Measurements from ENCODE around the gene PODN.
A peak's percentile ranks its signal among the peaks of the same experiment; 100 is the strongest.

The PODN gene

GRCh38 chr1:53088616-53089300 lies 26.7 kb downstream of the PODN start:
- H3K27ac ChIP-seq (ENCODE audit: low read depth, low read length): no peak overlapping the region
- H3K4me1 ChIP-seq (ENCODE audit: control insufficient read depth in 1 of 2, insufficient read depth in 2 of 2, low read length in 2 of 2): peaks cover 18 to 24% of the 10 kb centered on the region in 2 donors
- H3K36me3 ChIP-seq (ENCODE audit: control insufficient read depth in 1 of 2, insufficient read depth in 2 of 2, low read length in 2 of 2): no peaks in the 10 kb centered on the region
- H3K27me3 ChIP-seq (ENCODE audit: control insufficient read depth in 1 of 2, insufficient read depth in 2 of 2, low read length in 2 of 2): no peaks in the 10 kb centered on the region
- H3K9me3 ChIP-seq (ENCODE audit: control insufficient read depth in 1 of 2, low read length in 2 of 2): no peaks in the 10 kb centered on the region
- no peak overlapping the region for H3K9ac ChIP-seq (ENCODE audit: low read depth in 1 of 2, low read length in 2 of 2)
- H3K4me3 ChIP-seq (ENCODE audit: low read depth in 1 of 2, low read length in 2 of 2): no peak overlapping the region

GRCh38 chr1:53089478-53090226 lies 27.6 kb downstream of the PODN start:
- H3K9ac ChIP-seq (ENCODE audit: low read depth in 1 of 2, low read length in 2 of 2): no peak overlapping the region
- H3K4me3 ChIP-seq (ENCODE audit: low read depth in 1 of 2, low read length in 2 of 2): no peak overlapping the region
- H3K36me3 ChIP-seq (ENCODE audit: control insufficient read depth in 1 of 2, insufficient read depth in 2 of 2, low read length in 2 of 2): no peaks in the 10 kb centered on the region
- H3K27me3 ChIP-seq (ENCODE audit: control insufficient read depth in 1 of 2, insufficient read depth in 2 of 2, low read length in 2 of 2): no peaks in the 10 kb centered on the region
- peak overlapping the region; percentile 5 for H3K27ac ChIP-seq (ENCODE audit: low read depth, low read length)
- peaks cover 18 to 24% of the 10 kb centered on the region in 2 donors for H3K4me1 ChIP-seq (ENCODE audit: control insufficient read depth in 1 of 2, insufficient read depth in 2 of 2, low read length in 2 of 2)
- no peaks in the 10 kb centered on the region for H3K9me3 ChIP-seq (ENCODE audit: control insufficient read depth in 1 of 2, low read length in 2 of 2)

- H3K27ac ChIP-seq (ENCODE audit: low read depth, low read length): no peak overlapping the region
Measured at GRCh38 chr1:53090227-53091147, 28.5 kb downstream of the PODN start.

GRCh38 chr1:53091841-53092645 lies 30.0 kb downstream of the PODN start:
- Histone ChIP-seq H3K9ac (ENCODE audit: low read depth in 1 of 2, low read length in 2 of 2) (no peak overlapping the region), H3K9me3 (ENCODE audit: control insufficient read depth in 1 of 2, low read length in 2 of 2) (peaks cover 6 to 12% of the 10 kb centered on the region in 2 donors), H3K27ac (ENCODE audit: low read depth, low read length) (no peak overlapping the region), H3K36me3 (ENCODE audit: control insufficient read depth in 1 of 2, insufficient read depth in 2 of 2, low read length in 2 of 2) (no peaks in the 10 kb centered on the region), H3K4me3 (ENCODE audit: low read depth in 1 of 2, low read length in 2 of 2) (no peak overlapping the region), H3K27me3 (ENCODE audit: control insufficient read depth in 1 of 2, insufficient read depth in 2 of 2, low read length in 2 of 2) (no peaks in the 10 kb centered on the region), H3K4me1 (ENCODE audit: control insufficient read depth in 1 of 2, insufficient read depth in 2 of 2, low read length in 2 of 2) (peaks cover 18 to 24% of the 10 kb centered on the region in 2 donors)

More at GRCh38 chr1:53090227-53091147, 28.5 kb downstream of the PODN start:
- Histone ChIP-seq H3K27me3 (ENCODE audit: control insufficient read depth in 1 of 2, insufficient read depth in 2 of 2, low read length in 2 of 2) (no peaks in the 10 kb centered on the region), H3K4me3 (ENCODE audit: low read depth in 1 of 2, low read length in 2 of 2) (peak overlapping the region in 1 of 2 donors; percentile 45), H3K9me3 (ENCODE audit: control insufficient read depth in 1 of 2, low read length in 2 of 2) (no peaks in the 10 kb centered on the region), H3K36me3 (ENCODE audit: control insufficient read depth in 1 of 2, insufficient read depth in 2 of 2, low read length in 2 of 2) (no peaks in the 10 kb centered on the region), H3K4me1 (ENCODE audit: control insufficient read depth in 1 of 2, insufficient read depth in 2 of 2, low read length in 2 of 2) (peaks cover 18 to 24% of the 10 kb centered on the region in 2 donors), H3K9ac (ENCODE audit: low read depth in 1 of 2, low read length in 2 of 2) (no peak overlapping the region)

GRCh38 chr1:53092659-53093450 lies 30.8 kb downstream of the PODN start:
- Histone ChIP-seq H3K4me3 (ENCODE audit: low read depth in 1 of 2, low read length in 2 of 2) (no peak overlapping the region), H3K27me3 (ENCODE audit: control insufficient read depth in 1 of 2, insufficient read depth in 2 of 2, low read length in 2 of 2) (no peaks in the 10 kb centered on the region), H3K4me1 (ENCODE audit: control insufficient read depth in 1 of 2, insufficient read depth in 2 of 2, low read length in 2 of 2) (peaks cover 18 to 24% of the 10 kb centered on the region in 2 donors), H3K27ac (ENCODE audit: low read depth, low read length) (no peak overlapping the region), H3K9ac (ENCODE audit: low read depth in 1 of 2, low read length in 2 of 2) (no peak overlapping the region), H3K9me3 (ENCODE audit: control insufficient read depth in 1 of 2, low read length in 2 of 2) (peaks cover 11 to 16% of the 10 kb centered on the region in 2 donors), H3K36me3 (ENCODE audit: control insufficient read depth in 1 of 2, insufficient read depth in 2 of 2, low read length in 2 of 2) (no peaks in the 10 kb centered on the region)

GRCh38 chr1:53093451-53093754 lies 31.4 kb downstream of the PODN start:
- H3K4me3 ChIP-seq (ENCODE audit: low read depth in 1 of 2, low read length in 2 of 2): no peak overlapping the region
- H3K27ac ChIP-seq (ENCODE audit: low read depth, low read length): no peak overlapping the region
- no peak overlapping the region for H3K9ac ChIP-seq (ENCODE audit: low read depth in 1 of 2, low read length in 2 of 2)
- H3K27me3 ChIP-seq (ENCODE audit: control insufficient read depth in 1 of 2, insufficient read depth in 2 of 2, low read length in 2 of 2): no peaks in the 10 kb centered on the region
- peaks cover 18 to 24% of the 10 kb centered on the region in 2 donors for H3K4me1 ChIP-seq (ENCODE audit: control insufficient read depth in 1 of 2, insufficient read depth in 2 of 2, low read length in 2 of 2)
- peaks cover 15 to 17% of the 10 kb centered on the region in 2 donors for H3K9me3 ChIP-seq (ENCODE audit: control insufficient read depth in 1 of 2, low read length in 2 of 2)
- H3K36me3 ChIP-seq (ENCODE audit: control insufficient read depth in 1 of 2, insufficient read depth in 2 of 2, low read length in 2 of 2): no peaks in the 10 kb centered on the region

GRCh38 chr1:53093778-53094532 lies 31.9 kb downstream of the PODN start:
- Histone ChIP-seq H3K9ac (ENCODE audit: low read depth in 1 of 2, low read length in 2 of 2) (no peak overlapping the region), H3K4me1 (ENCODE audit: control insufficient read depth in 1 of 2, insufficient read depth in 2 of 2, low read length in 2 of 2) (peaks cover 18 to 24% of the 10 kb centered on the region in 2 donors), H3K9me3 (ENCODE audit: control insufficient read depth in 1 of 2, low read length in 2 of 2) (peaks cover 17% of the 10 kb centered on the region in 2 donors), H3K27ac (ENCODE audit: low read depth, low read length) (no peak overlapping the region), H3K36me3 (ENCODE audit: control insufficient read depth in 1 of 2, insufficient read depth in 2 of 2, low read length in 2 of 2) (no peaks in the 10 kb centered on the region), H3K4me3 (ENCODE audit: low read depth in 1 of 2, low read length in 2 of 2) (no peak overlapping the region), H3K27me3 (ENCODE audit: control insufficient read depth in 1 of 2, insufficient read depth in 2 of 2, low read length in 2 of 2) (no peaks in the 10 kb centered on the region)

- H3K27ac ChIP-seq (ENCODE audit: low read depth, low read length): no peak overlapping the region
- H3K4me1 ChIP-seq (ENCODE audit: control insufficient read depth in 1 of 2, insufficient read depth in 2 of 2, low read length in 2 of 2): peaks cover 16 to 20% of the 10 kb centered on the region in 2 donors
Measured at GRCh38 chr1:53094533-53094919, 32.5 kb downstream of the PODN start.

More at GRCh38 chr1:53094533-53094919, 32.5 kb downstream of the PODN start:
- Histone ChIP-seq H3K4me3 (ENCODE audit: low read depth in 1 of 2, low read length in 2 of 2) (no peak overlapping the region), H3K27me3 (ENCODE audit: control insufficient read depth in 1 of 2, insufficient read depth in 2 of 2, low read length in 2 of 2) (no peaks in the 10 kb centered on the region), H3K9ac (ENCODE audit: low read depth in 1 of 2, low read length in 2 of 2) (no peak overlapping the region), H3K9me3 (ENCODE audit: control insufficient read depth in 1 of 2, low read length in 2 of 2) (peaks cover 17% of the 10 kb centered on the region in 2 donors), H3K36me3 (ENCODE audit: control insufficient read depth in 1 of 2, insufficient read depth in 2 of 2, low read length in 2 of 2) (no peaks in the 10 kb centered on the region)
